ENCODE measurements around the gene TMEM191C.
"Not testable (repeated sequence)": the region's sequence is repeated elsewhere in the genome, so short reads cannot be mapped to it uniquely, and the experiment has no call there.

TMEM191C gene

GRCh38 chr22:21467337-21468193, at the start of gene TMEM191C:
TMEM191C (plus strand) TSS chr22:21467387; CDS start chr22:21467460, 73 bp downstream.
- DNase-seq: not testable (repeated sequence)

- peak; percentile 73 for DNase-seq
These were observed 49.3 kb upstream of the TMEM191C start for GRCh38 chr22:21417853-21418252.

- peak; percentile 58 for DNase-seq
These were observed 48.1 kb upstream of the TMEM191C start for GRCh38 chr22:21418974-21419638.

DNA sequence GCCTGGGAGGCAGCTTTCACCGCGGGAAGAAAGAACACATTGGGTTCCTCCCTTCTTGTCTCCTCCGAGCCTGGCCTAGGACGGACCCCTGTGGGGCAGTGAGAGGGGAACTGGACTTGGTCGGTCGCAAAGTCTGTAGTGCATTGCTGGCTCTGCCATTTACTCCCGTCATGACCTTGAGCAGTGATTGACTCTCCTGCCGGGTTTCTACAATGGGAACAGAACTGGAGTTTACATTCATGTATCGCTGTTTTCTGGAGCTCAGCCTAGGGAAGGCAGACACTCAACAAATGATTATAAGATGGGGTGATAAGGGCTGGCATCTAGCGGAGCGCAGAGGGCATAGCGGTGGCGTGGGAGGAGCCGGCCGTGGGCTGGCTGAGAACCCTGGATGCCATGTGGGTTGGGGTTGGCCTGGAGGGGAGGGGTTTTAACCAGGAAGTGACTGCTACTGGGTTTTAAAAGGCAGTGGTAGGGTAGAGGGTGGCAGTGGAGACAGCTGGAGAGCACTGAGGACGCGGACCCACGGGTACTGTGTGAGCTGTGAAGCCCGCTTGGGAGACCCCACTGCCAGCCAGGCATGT, 46.9 kb upstream of the TMEM191C start:
- DNase-seq: peak; percentile 57

DNA sequence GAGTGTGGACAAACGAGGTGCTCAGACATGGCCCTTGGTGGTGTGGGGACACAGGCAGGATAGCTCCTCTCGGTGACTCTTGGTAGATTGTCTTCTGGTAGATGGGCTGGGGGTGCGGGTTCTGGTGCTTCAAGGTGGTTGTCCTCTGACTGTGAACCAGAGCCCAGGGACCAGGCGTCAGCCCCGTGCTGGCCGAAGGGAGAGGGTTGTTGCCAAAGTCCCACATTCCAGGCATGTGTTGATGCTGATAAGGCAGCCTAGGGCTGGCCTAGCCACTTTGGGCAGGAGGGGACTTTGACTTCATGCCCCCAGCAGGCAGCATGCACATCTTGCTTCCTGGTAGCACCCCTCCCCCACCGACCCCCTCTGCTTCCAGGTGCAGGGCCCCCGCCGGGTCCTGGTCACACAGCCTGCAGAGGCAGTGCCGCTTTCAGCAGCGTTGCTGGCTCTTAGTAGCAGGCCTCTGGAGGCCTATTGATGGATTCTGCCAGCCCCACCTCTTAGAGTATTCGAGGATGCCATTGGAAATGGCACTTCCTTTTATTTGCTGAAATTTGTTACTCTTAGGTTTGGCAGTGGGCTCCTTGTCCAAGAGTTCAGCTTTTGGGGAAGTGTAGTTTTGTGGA, 43.0 kb upstream of the TMEM191C start:
- DNase-seq: not testable (repeated sequence)

DNA sequence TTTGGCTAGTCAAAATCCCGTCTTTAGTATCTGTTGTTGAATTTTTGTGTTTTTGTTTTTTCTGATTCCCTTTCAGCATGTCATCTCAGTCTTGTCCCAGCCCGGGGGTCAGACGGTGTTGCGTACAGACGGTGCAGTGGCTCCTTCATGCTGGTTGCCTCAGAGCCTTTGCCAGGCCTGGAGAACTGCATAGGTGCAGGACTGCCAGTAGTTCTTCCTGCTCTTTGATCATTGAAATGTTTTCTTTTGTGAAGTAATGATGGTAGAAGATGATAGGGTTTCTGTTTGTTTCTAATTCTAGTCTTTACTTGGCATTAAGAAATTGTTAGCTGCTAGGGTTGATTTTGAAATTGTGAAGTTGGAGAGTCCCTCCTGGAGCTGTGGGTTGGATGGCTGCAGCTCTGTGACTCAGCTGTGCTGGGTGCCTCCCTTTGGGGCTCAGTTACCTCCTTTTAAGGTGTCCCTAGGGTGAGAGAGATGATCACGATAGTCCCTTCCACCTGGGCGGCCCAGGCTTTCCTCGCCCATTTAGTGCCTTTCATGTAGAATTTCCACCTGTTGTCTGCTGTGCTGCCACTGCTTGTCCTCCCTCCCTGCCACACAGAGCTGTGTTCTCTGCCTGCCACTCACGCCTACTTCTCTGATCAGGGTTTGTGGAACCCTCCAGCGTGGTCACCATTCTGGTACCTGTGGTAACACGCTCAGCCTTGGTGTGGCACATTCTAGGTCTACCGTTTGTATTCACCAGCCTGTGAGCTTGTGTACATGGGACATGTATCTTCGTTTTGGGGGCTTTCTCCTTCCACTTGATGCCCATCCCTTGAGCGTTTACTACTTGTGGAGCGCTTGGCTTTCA, 32.6 kb upstream of the TMEM191C start:
- DNase-seq: not testable (repeated sequence)

- peak; percentile 12 for DNase-seq
These were observed 31.0 kb upstream of the TMEM191C start for GRCh38 chr22:21435998-21436810.

GRCh38 chr22:21438013-21438412, 29.2 kb upstream of the TMEM191C start:
- peak; percentile 6 for DNase-seq

DNA sequence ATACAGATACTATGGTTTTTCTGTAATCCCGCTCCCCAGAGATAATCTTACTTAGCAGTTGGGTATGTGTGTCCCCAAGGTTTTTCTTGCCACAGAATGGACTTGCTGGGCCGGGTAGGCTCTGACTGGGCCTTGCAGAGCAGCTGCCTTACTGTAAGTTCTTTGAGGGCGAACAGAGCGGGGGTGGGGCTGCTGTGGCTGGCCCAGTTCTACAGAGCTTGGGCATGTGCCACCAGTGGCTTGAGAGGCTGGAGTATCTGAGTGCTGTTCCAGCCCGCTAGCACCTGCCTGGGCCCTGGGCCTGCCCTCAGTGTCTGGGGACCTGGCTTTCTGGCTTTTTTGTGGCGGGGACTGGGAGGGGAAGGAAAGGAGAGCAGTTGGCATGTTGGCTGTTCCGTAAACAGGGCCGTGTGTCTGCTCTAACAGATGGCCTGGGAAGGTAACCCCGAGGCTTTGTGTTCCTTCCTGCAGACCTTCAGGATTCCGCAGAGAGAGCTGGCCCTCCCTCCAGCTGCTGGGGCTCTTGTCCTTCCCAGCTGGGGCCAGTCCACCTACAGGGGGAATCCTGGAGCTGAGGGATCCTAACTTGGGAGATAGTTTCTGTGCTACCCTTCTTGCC, 27.1 kb upstream of the TMEM191C start:
- not testable (repeated sequence) for DNase-seq

- not testable (repeated sequence) for DNase-seq
These were observed 26.5 kb upstream of the TMEM191C start for GRCh38 chr22:21440676-21441075.

GRCh38 chr22:21441170-21441569, 26.0 kb upstream of the TMEM191C start:
- DNase-seq: peak; percentile 16

GRCh38 chr22:21442123-21442522, 25.1 kb upstream of the TMEM191C start:
- DNase-seq: not testable (repeated sequence)

DNA sequence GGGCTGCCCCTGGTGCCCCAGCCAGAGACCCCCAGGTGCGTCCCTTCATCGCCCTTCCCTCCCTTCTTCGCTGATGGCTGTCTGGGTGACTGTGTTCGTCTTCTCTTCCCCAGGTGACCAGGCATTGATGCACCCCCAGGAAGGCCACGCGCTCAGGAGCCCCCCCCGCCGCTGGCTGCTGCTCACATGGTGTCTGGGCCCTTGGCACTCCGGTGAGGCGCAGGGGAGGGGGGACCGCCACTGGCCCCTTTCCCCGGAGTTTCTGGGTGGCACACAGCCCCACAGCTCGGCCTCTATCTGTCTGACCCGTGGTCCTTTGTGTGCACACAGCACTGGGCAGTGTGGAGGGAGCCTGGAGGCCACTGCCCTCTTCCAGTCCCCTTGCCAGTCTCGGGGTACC, 24.5 kb upstream of the TMEM191C start:
- DNase-seq: peak; percentile 58

- peak; percentile 53 for DNase-seq
These were observed 24.0 kb upstream of the TMEM191C start for GRCh38 chr22:21443057-21443734.

DNA sequence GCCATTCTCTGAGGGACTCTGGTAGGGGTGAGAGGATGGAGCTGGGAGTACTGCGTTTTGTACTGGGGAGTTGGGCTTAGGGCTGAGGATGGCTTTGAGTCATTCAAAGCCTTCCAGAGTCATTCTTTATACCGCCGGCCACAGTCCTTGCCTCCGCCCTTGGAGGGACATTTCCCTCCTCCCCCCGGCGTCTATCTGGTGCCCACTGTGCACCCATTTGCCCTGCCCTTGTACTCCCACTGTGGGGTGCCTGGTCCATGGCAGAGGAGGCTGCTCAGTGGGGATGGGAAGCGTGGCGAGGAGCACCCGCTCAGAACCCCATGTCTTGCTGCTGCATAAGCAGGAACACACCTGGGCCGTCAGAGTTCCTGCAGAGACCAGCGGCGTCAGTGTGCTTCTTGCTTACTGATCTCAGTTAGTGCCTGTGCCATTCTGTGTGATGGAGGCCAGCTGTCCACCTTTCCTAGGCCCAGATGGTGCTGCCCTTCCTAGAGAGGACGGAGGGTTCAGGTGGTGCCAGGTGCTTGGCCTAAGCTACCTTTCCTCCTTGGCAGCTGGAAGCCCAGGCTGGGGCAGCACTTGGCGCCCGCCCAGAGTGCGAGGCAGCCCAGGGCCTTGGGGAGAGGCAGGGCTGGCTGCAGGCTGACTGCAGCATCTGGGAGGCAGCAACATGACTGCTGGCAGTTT, 23.3 kb upstream of the TMEM191C start:
- peak; percentile 52 for DNase-seq

DNA sequence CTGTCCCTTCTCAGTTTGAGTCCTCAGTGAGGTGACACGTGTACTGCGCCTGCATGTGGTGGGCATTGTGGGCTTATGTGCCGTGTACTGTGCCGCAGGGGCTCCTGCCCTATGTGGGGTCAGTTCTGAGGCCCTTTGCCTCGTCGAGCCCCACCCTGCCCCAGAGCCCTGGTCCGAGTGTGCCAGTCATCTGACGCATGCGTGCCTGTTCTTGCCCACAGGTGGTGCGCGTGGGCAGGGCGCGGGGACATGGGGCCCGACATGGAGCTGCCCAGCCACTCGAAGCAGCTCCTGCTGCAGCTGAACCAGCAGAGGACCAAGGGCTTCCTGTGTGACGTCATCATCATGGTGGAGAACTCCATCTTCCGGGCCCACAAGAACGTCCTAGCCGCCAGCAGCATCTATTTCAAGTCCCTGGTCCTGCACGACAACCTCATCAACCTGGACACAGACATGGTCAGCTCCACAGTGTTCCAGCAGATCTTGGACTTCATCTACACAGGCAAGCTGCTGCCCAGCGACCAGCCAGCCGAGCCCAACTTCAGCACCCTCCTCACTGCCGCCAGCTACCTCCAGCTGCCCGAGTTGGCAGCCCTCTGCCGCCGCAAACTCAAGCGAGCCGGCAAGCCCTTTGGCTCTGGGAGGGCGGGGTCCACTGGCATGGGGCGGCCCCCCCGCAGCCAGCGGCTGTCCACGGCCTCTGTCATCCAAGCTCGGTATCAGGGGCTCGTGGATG, 22.3 kb upstream of the TMEM191C start:
- peak; percentile 52 for DNase-seq

- peak; percentile 36 for DNase-seq
These were observed 21.6 kb upstream of the TMEM191C start for GRCh38 chr22:21445437-21446127.

Measured in activated effector memory CD4-positive, alpha-beta T cell treated with anti-CD3 and anti-CD28 coated beads, Interleukin-2, amount 50 U/mL, for 16 hours (primary cell).